Measurements from ENCODE around the gene TNFSF8.

Gene TNFSF8

GRCh38 chr9:114928671-114929070 lies 1.7 kb downstream of the TNFSF8 start:
- H3K4me1 ChIP-seq (ENCODE audit: control insufficient read depth, insufficient read depth, low read length) = no peaks in the 10 kb centered on the region
- H3K36me3 ChIP-seq (ENCODE audit: control insufficient read depth in 2 of 2, insufficient read depth in 1 of 2, low read length in 2 of 2) = no peaks in the 10 kb centered on the region
- ChIA-PET CTCF (interaction anchor here (0.6 to 1.6 kb wide), 6 partner anchors 12 to 524 kb away, joined by 3 to 7 read pairs (median 4); no protein-coding TSS in a partner anchor), POLR2A (no interaction called here)
- H3K4me3 ChIP-seq (ENCODE audit: low read depth, low read length) = no peak overlapping the region
- no peak for TF ChIP-seq SALL2 (tag by site-specific recombination; IDR thresholded peaks at IDR 0.05; ENCODE audit: borderline replicate concordance)
- TF ChIP-seq, protein P1, sequence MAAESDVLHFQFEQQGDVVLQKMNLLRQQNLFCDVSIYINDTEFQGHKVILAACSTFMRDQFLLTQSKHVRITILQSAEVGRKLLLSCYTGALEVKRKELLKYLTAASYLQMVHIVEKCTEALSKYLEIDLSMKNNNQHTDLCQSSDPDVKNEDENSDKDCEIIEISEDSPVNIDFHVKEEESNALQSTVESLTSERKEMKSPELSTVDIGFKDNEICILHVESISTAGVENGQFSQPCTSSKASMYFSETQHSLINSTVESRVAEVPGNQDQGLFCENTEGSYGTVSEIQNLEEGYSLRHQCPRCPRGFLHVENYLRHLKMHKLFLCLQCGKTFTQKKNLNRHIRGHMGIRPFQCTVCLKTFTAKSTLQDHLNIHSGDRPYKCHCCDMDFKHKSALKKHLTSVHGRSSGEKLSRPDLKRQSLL (tag by site-specific recombination; IDR thresholded peaks at IDR 0.05) = no peak
- no peak for TF ChIP-seq IKZF3 (tag by site-specific recombination; IDR thresholded peaks at IDR 0.05)
- TF ChIP-seq ZNF404 (tag by site-specific recombination; IDR thresholded peaks at IDR 0.05) = no peak
- TF ChIP-seq, protein P2, sequence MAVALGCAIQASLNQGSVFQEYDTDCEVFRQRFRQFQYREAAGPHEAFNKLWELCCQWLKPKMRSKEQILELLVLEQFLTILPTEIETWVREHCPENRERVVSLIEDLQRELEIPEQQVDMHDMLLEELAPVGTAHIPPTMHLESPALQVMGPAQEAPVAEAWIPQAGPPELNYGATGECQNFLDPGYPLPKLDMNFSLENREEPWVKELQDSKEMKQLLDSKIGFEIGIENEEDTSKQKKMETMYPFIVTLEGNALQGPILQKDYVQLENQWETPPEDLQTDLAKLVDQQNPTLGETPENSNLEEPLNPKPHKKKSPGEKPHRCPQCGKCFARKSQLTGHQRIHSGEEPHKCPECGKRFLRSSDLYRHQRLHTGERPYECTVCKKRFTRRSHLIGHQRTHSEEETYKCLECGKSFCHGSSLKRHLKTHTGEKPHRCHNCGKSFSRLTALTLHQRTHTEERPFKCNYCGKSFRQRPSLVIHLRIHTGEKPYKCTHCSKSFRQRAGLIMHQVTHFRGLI (tag by site-specific recombination; IDR thresholded peaks at IDR 0.05) = no peak
- TF ChIP-seq OSR2 (tag by site-specific recombination; IDR thresholded peaks at IDR 0.05) = no peak
- no peak for TF ChIP-seq ZNF10 (tag by site-specific recombination; IDR thresholded peaks at IDR 0.05)
- no peak for TF ChIP-seq ZNF132 (tag by site-specific recombination; IDR thresholded peaks at IDR 0.05; ENCODE audit: borderline replicate concordance)
- TF ChIP-seq ZNF677 (tag by site-specific recombination; IDR thresholded peaks at IDR 0.05) = no peak
- TF ChIP-seq SP3 (tag by site-specific recombination; IDR thresholded peaks at IDR 0.05) = no peak
- no peak overlapping the region for H3K27ac ChIP-seq (ENCODE audit: extremely low read depth, low read depth, low read length)
- no peaks in the 10 kb centered on the region for H3K9me3 ChIP-seq (ENCODE audit: control insufficient read depth, insufficient read depth, low read depth, low read length)

- no peaks in the 10 kb centered on the region for H3K36me3 ChIP-seq (ENCODE audit: control insufficient read depth in 2 of 2, insufficient read depth in 1 of 2, low read length in 2 of 2)
- no peak for TF ChIP-seq ZNF701 (tag by site-specific recombination; IDR thresholded peaks at IDR 0.05)
- TF ChIP-seq ZNF670 (tag by site-specific recombination; IDR thresholded peaks at IDR 0.05; ENCODE audit: low read depth) = no peak
- TF ChIP-seq ZSCAN16 (tag by site-specific recombination; IDR thresholded peaks at IDR 0.05) = no peak
- no peak for TF ChIP-seq ZBTB21 (tag by site-specific recombination; IDR thresholded peaks at IDR 0.05)
- no peak for TF ChIP-seq ZSCAN5A (tag by site-specific recombination; IDR thresholded peaks at IDR 0.05)
- no peak for TF ChIP-seq ZNF624 (tag by site-specific recombination; IDR thresholded peaks at IDR 0.05)
- TF ChIP-seq ZNF596 (tag by site-specific recombination; IDR thresholded peaks at IDR 0.05) = no peak
- no peak for TF ChIP-seq ZNF560 (tag by site-specific recombination; IDR thresholded peaks at IDR 0.05; ENCODE audit: borderline replicate concordance)
- ChIA-PET CTCF (interaction anchor here (0.6 to 1.6 kb wide), 6 partner anchors 11 to 523 kb away, joined by 3 to 4 read pairs (median 4); no protein-coding TSS in a partner anchor), POLR2A (no interaction called here)
- no peaks in the 10 kb centered on the region for H3K4me1 ChIP-seq (ENCODE audit: control insufficient read depth, insufficient read depth, low read length)
- H3K27ac ChIP-seq (ENCODE audit: extremely low read depth, low read depth, low read length) = no peak overlapping the region
- H3K9me3 ChIP-seq (ENCODE audit: control insufficient read depth, insufficient read depth, low read depth, low read length) = no peaks in the 10 kb centered on the region
- no peak overlapping the region for H3K4me3 ChIP-seq (ENCODE audit: low read depth, low read length)
These were observed 2.3 kb downstream of the TNFSF8 start for GRCh38 chr9:114928136-114928535.

GRCh38 chr9:114925672-114926071 lies 4.7 kb downstream of the TNFSF8 start:
- Histone ChIP-seq H3K27ac (ENCODE audit: extremely low read depth, low read depth, low read length) (no peak overlapping the region), H3K36me3 (ENCODE audit: control insufficient read depth in 2 of 2, insufficient read depth in 1 of 2, low read length in 2 of 2) (no peaks in the 10 kb centered on the region), H3K9me3 (ENCODE audit: control insufficient read depth, insufficient read depth, low read depth, low read length) (no peaks in the 10 kb centered on the region), H3K4me3 (ENCODE audit: low read depth, low read length) (no peak overlapping the region), H3K4me1 (ENCODE audit: control insufficient read depth, insufficient read depth, low read length) (no peaks in the 10 kb centered on the region)
- ChIA-PET CTCF (interaction anchor here (2.5 kb wide), 1 partner anchor 15 kb away, joined by 13 read pairs; no protein-coding TSS in a partner anchor), POLR2A (no interaction called here)
- TF ChIP-seq ZNF223 (tag by site-specific recombination; IDR thresholded peaks at IDR 0.05) (no peak), PRDM6 (tag by site-specific recombination; IDR thresholded peaks at IDR 0.05) (no peak), ZNF701 (tag by site-specific recombination; IDR thresholded peaks at IDR 0.05) (no peak), HIC1 (tag by site-specific recombination; IDR thresholded peaks at IDR 0.05) (no peak)
- TF ChIP-seq, protein P3, sequence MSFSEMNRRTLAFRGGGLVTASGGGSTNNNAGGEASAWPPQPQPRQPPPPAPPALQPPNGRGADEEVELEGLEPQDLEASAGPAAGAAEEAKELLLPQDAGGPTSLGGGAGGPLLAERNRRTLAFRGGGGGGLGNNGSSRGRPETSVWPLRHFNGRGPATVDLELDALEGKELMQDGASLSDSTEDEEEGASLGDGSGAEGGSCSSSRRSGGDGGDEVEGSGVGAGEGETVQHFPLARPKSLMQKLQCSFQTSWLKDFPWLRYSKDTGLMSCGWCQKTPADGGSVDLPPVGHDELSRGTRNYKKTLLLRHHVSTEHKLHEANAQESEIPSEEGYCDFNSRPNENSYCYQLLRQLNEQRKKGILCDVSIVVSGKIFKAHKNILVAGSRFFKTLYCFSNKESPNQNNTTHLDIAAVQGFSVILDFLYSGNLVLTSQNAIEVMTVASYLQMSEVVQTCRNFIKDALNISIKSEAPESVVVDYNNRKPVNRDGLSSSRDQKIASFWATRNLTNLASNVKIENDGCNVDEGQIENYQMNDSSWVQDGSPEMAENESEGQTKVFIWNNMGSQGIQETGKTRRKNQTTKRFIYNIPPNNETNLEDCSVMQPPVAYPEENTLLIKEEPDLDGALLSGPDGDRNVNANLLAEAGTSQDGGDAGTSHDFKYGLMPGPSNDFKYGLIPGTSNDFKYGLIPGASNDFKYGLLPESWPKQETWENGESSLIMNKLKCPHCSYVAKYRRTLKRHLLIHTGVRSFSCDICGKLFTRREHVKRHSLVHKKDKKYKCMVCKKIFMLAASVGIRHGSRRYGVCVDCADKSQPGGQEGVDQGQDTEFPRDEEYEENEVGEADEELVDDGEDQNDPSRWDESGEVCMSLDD (tag by site-specific recombination; IDR thresholded peaks at IDR 0.05) = no peak
